Heart left ventricle (tissue), 16 donors: ENCODE measurements around the gene NAP1L4. TPM values are rescaled to one million over a fixed set of nuclear protein-coding genes. Genes with fewer than 3 reads are reported as not detected.

Experiments
- ATAC-seq, 4 donors: fragments of 200-7000 bp; cut with Tn5 transposase; one replicate each; pipeline ENCODE4 v1.9.1; 2020 to 2022; ENCODE audit warnings: moderate library complexity in 4 of 4, mild to moderate bottlenecking in 3 of 4, moderate number of reproducible peaks in 1 of 4
- DNase-seq, 5 donors: peaks; one replicate each; pipeline ENCODE4 v3.0.0-alpha.2; 2020
- H3K27ac ChIP-seq, 12 donors: fragments of 200-600 bp; sonication (generic) in 4 of 12; one replicate each; pipeline versions ENCODE4 v1.5.0 to v1.8.0; 2016 to 2022; ENCODE audit warnings: mild to moderate bottlenecking in 2 of 12
- H3K27me3 ChIP-seq, 9 donors: fragments of 200-600 bp; sonication (generic) in 2 of 9; one replicate each; pipeline versions ENCODE4 v1.5.1 to v1.8.0; 2016 to 2022; ENCODE audit warnings: mild to moderate bottlenecking in 3 of 9
- H3K36me3 ChIP-seq, 9 donors: fragments of 200-600 bp; sonication (generic) in 2 of 9; one replicate each; pipeline versions ENCODE4 v1.5.0 to v1.8.0; 2018 to 2022; ENCODE audit warnings: mild to moderate bottlenecking in 2 of 9
- H3K4me1 ChIP-seq, 12 donors: fragments of 200-600 bp; sonication (generic) in 4 of 12; one replicate each; pipeline versions ENCODE4 v1.5.0 to v1.8.0; 2016 to 2022; ENCODE audit warnings: mild to moderate bottlenecking in 3 of 12
- H3K4me3 ChIP-seq, 12 donors: fragments of 200-600 bp; sonication (generic) in 4 of 12; one replicate each; pipeline versions ENCODE4 v1.5.0 to v1.8.0; 2017 to 2022; ENCODE audit warnings: mild to moderate bottlenecking in 9 of 12, moderate library complexity in 4 of 12
- H3K9me3 ChIP-seq, 12 donors: fragments of 200-600 bp; sonication (generic) in 4 of 12; one replicate each; pipeline versions ENCODE4 v1.5.0 to v1.8.0; 2016 to 2022; ENCODE audit warnings: mild to moderate bottlenecking in 1 of 12
- CTCF ChIP-seq, 12 donors: fragments of 200-600 bp; sonication (generic) in 4 of 12; IDR thresholded peaks; one replicate each; pipeline versions ENCODE4 v1.5.0 to v1.8.0; 2018 to 2022; ENCODE audit warnings: antibody characterized with exemption in 12 of 12, mild to moderate bottlenecking in 5 of 12
- POLR2A ChIP-seq, 2 donors: fragments of 450-650 bp; IDR thresholded peaks; one replicate each; pipeline ENCODE4 v1.6.1; 2017; ENCODE audit warnings: antibody characterized with exemption in 2 of 2, mild to moderate bottlenecking in 2 of 2, moderate library complexity in 2 of 2
- WGBS, 4 donors: extraction: QIAGEN DNeasy Blood & Tissue Kit in 2 of 4; methylation state at CpG; one replicate each; pipeline versions ENCODE4 v1.1.5 to v1.1.7; 2013 to 2018; 5-methylcytosine and 5-hydroxymethylcytosine counted together
- intact Hi-C, 10 donors: fragments of 100-400 bp; cut with DNase I; formaldehyde crosslinking; loops; one replicate each; pipeline versions ENCODE4 v1.11.1 to v1.14.2; 2022
- polyA plus RNA-seq, 2 donors: library from polyadenylated mRNA; stranded (reverse); fragments of 200-250 nt; gene quantifications; one replicate each; pipeline ENCODE4 v1.2.3, GENCODE V29; 2013
- total RNA-seq, 9 donors: library from RNA; depleted of rRNA in 2 of 9; stranded (reverse); fragments of >200 nt in 2 of 9; fragmentation: NEBNext Ultra II Directional in 3 of 9; extraction: Animal tissue kit (Norgen Biotek cat#: 25700) in 3 of 9; gene quantifications; one replicate each; pipeline versions ENCODE4 v1.1.0 to v1.2.4, GENCODE V29; 2016 to 2023
- donor health status: ischemic (EF 13 %, LVEDD 7.1; RV severe dilation, severe dysfunction).
- donor health status: healthy with polysubstance abuse.
- donor health status: DM: no; HTN: yes; CAD: no.
- donor health status: DM: no; HTN: no; CAD: no.
- donor health status: ischemic (EF 25% LVEDD 6.9; RV normal size, moderate dysfunction).
- donor health status: ischemic (EF 25% LVEDD 5.7; RV mildly dilated, moderate dysfunction).
- donor health status: healthy.
- donor health status: DM: yes; HTN: yes; CAD: no.
- donor health status: ischemic (EF 35%, LVEDD 5.7; RV mildly dilated, moderate dysfunction).
- donor health status: nonischemic (EF 11% LVEDD 7.7; RV severe dilation, severe dysfunction).
- donor health status: DM: yes; HTN: yes; CAD: no.
- donor health status: PGD.
- donor health status: ischemic (EF 29% LVEDD 5.4; RV normal size, mild dysfunction).
- donor health status: nonischemic (EF 23%, LVEDD 6.1; RV moderate dilation, normal function).

The NAP1L4 gene
- total and polyA plus RNA-seq, 11 donors = 119 to 216 (median 167) TPM

- H3K4me3 ChIP-seq = no peak overlapping the region
- ATAC-seq (peak in 3 of 4 donors; percentile 3 to 48 (median 29)), DNase-seq (peak in 1 of 5 donors; percentile 28)
- H3K9me3 ChIP-seq = no peaks in the 10 kb centered on the region
- peaks cover 0 to 31% (median 3%) of the 10 kb centered on the region in 12 donors for H3K4me1 ChIP-seq
- H3K36me3 ChIP-seq = no peaks in the 10 kb centered on the region
- intact Hi-C loops = no loop called here
- no peak for TF ChIP-seq CTCF (IDR thresholded peaks at IDR 0.05)
- no peak for TF ChIP-seq POLR2A (IDR thresholded peaks at IDR 0.05)
- peak overlapping the region in 1 of 12 donors; percentile 6 for H3K27ac ChIP-seq
- 43 to 71% (median 62%) methylated on average over 2 to 13 of the region's 13 CpGs for WGBS, 4 donors
- H3K27me3 ChIP-seq = no peaks in the 10 kb centered on the region
Observed at GRCh38 chr11:2919837-2920236, 72.3 kb downstream of the NAP1L4 start.

DNA sequence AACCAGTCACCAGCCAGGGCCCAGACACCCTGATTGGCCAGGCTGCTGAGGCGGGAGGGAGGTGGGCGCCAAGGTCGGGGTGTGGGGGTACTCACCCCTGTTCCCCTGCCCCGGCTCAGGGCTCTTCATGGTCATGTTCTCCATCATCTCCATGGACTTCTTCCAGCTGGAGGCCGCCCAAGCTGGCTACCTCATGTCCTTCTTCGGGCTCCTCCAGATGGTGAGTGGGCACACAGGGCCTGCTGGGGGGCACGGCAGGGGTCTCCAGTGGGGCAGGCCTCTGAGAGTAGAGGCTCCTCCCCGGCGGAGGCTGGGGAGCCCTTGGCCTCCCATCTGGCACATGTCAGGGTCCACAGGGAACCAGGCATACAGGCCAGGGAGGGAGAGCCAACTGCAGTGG, 72.9 kb downstream of the NAP1L4 start:
- Histone ChIP-seq H3K36me3 (no peaks in the 10 kb centered on the region), H3K4me3 (no peak overlapping the region), H3K4me1 (peaks cover 0 to 33% (median 6%) of the 10 kb centered on the region in 12 donors), H3K27ac (no peak overlapping the region), H3K27me3 (no peaks in the 10 kb centered on the region), H3K9me3 (no peaks in the 10 kb centered on the region)
- peak in 1 of 5 donors; percentile 21 for DNase-seq
- intact Hi-C loops = no loop called here
- TF ChIP-seq POLR2A (IDR thresholded peaks at IDR 0.05) = no peak
- no peak for TF ChIP-seq CTCF (IDR thresholded peaks at IDR 0.05)
- 84 to 100% (median 89%) methylated on average over 2 to 9 of the region's 9 CpGs for WGBS, 4 donors
- no peak for ATAC-seq

DNA sequence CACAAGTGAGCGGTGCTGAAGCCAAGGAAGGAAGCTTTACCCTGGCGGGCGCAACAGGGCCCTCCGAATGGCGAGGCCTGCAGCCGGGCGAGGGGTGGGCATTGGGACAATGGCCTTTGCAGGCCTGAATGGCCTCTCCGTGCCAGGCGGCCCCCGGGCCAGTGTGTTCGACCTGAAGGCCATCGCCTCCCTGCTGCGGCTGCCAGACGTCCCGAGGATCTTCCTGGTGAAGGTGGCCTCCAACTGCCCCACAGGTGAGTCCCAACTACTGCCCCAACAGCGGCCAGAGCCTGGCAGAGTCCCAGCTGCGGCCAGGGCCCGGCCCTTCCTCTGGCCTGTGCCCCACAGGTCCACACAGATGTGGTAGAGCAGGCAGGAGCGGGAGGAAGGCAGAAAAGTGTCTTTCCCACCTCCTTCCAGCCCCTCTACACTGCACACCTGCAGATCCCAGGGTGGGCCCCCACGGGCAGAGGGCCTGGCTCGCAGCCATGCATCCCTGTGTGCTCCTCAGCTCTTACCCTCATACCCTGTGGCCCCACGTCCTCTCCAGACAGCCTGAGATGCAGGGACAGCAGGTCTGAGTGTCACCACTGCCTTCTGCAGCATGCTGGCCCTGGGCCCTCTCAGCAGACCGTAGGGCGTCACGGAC, 74.2 kb downstream of the NAP1L4 start:
- no peaks in the 10 kb centered on the region for H3K36me3 ChIP-seq
- DNase-seq (no peak), ATAC-seq (no peak)
- H3K9me3 ChIP-seq = no peaks in the 10 kb centered on the region
- peaks cover 0 to 38% (median 9%) of the 10 kb centered on the region in 12 donors for H3K4me1 ChIP-seq
- H3K27me3 ChIP-seq = no peaks in the 10 kb centered on the region
- TF ChIP-seq CTCF (IDR thresholded peaks at IDR 0.05) (no peak), POLR2A (IDR thresholded peaks at IDR 0.05) (no peak)
- H3K27ac ChIP-seq = no peak overlapping the region
- H3K4me3 ChIP-seq = no peak overlapping the region
- intact Hi-C loops = no loop called here
- whole genome bisulfite sequencing, 4 donors = 83 to 88% (median 86%) methylated on average over 20 to 25 of the region's 25 CpGs

DNA sequence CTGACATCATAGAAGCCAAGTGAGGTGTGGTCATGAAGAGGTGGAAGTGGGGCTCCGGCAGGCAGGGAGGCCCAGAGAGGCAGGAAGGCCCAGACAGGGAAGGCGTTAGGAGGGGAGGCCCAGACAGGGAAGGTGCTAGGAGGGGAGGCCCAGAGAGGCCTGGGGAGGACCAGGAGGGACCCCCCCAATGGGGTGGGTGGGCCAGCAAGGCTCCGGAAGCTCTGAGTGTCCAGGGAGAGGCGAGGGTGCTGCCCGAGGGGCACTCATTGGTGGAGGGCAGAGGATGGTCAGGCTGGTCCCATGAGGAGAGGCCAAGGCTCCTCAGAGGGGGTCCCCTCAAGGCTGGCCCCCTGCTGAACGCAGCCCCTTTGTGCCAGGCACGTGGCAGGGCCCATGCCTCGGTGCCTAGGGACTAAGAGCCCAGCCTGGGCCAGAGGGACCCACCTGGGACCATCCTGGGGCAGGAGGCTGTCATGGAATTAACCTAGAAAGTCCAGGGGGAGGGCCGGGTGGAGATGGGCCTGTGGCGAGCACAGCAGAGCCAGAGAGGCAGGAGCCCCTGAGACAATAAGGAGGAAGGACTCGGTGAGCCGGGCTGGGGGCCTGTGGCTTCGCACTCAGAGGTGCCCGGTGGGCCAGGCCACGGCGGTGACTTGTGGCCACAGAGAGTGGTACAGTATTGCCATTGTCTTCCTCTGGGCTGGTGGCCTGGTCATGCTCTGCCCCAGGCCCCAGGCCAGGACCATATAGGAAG, 75.1 kb downstream of the NAP1L4 start:
- 92 to 97% (median 93%) methylated on average over 13 to 16 of the region's 16 CpGs for WGBS, 4 donors
- TF ChIP-seq CTCF (IDR thresholded peaks at IDR 0.05) (no peak), POLR2A (IDR thresholded peaks at IDR 0.05) (no peak)
- DNase-seq (no peak), ATAC-seq (no peak)
- no peaks in the 10 kb centered on the region for H3K36me3 ChIP-seq
- intact Hi-C loops = no loop called here
- H3K27ac ChIP-seq = no peak overlapping the region
- H3K9me3 ChIP-seq = no peaks in the 10 kb centered on the region
- peaks cover 0 to 47% (median 9%) of the 10 kb centered on the region in 12 donors for H3K4me1 ChIP-seq
- H3K4me3 ChIP-seq = no peak overlapping the region
- no peaks in the 10 kb centered on the region for H3K27me3 ChIP-seq
